RWPE1 (cell line): ENCODE data around the gene GALNT2.

Experiments
- CTCF ChIA-PET: fragments of 350-600 bp; sonication (Branson Sonifier 250); formaldehyde crosslinking; extraction: SDS; loops from one replicate; lab custom pipeline; 2021; lab: Yijun Ruan, JAX
- POLR2A ChIA-PET: fragments of 400-600 bp; formaldehyde crosslinking; extraction: SDS; loops from one replicate; lab custom pipeline; 2020; ENCODE audit warnings: antibody characterized with exemption; ENCODE audit not compliant: low non-redundant PET; lab: Yijun Ruan, JAX
- DNase-seq: peaks from one replicate; pipeline ENCODE4 v3.0.0; 2012; ENCODE audit warnings: low spot score
- H3K27ac ChIP-seq: fragments of 450-650 bp; 2 replicates; pipeline ENCODE4 v1.5.1; 2017
- TF ChIP-seq, protein P1 (sequence below): fragments of 450-650 bp; conservative IDR thresholded peaks from 2 replicates; pipeline ENCODE4 v1.5.1; 2017; ENCODE audit warnings: low read depth, mild to moderate bottlenecking

Gene GALNT2

DNA sequence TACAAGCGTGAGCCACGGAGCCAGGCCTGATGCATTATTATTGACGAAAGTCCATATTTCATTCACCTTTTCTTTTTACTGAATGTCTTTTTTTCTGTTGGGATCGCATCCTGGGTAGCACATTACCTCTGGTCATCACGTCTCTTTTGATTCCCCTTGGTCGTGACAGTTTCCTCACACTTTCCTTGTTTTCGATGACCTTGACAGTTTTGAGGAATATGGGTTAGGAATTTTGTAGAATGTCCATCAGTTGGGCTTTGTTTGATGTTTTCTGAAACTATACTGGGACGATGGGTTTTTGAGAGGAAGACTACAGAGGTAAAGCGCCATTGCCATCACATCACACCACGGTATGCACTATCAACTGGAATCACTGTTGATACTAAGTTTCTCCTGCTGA, 26.6 kb upstream of the GALNT2 start:
- TF ChIP-seq, protein P1, sequence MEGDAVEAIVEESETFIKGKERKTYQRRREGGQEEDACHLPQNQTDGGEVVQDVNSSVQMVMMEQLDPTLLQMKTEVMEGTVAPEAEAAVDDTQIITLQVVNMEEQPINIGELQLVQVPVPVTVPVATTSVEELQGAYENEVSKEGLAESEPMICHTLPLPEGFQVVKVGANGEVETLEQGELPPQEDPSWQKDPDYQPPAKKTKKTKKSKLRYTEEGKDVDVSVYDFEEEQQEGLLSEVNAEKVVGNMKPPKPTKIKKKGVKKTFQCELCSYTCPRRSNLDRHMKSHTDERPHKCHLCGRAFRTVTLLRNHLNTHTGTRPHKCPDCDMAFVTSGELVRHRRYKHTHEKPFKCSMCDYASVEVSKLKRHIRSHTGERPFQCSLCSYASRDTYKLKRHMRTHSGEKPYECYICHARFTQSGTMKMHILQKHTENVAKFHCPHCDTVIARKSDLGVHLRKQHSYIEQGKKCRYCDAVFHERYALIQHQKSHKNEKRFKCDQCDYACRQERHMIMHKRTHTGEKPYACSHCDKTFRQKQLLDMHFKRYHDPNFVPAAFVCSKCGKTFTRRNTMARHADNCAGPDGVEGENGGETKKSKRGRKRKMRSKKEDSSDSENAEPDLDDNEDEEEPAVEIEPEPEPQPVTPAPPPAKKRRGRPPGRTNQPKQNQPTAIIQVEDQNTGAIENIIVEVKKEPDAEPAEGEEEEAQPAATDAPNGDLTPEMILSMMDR: no peak
- ChIA-PET CTCF (no interaction called here), POLR2A (no interaction called here)

DNA sequence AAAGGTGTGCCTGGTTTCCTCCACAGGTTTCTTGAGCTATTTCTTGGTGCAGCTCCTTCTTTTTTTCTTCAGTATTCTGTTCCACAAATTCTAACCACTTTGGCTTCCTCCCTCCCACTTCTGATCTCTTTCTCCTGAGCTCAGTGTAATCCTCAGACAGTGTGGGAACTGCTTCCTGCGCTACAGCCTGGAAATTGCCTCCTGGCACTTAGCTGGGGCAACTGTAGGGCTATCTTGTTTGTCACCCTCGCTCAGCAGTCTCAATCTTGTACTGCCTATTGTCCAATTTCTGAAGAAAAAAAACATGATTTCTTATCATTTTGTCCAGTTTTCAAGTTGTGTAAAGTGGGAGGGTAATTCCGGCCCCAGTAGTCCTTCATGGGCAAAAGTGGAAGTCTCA, 24.0 kb upstream of the GALNT2 start:
- POLR2A ChIA-PET: no interaction called here
- TF ChIP-seq, protein P1: no peak
- CTCF ChIA-PET: no interaction called here
- no peak for DNase-seq
- no peak overlapping the region for H3K27ac ChIP-seq

More for the DNA sequence above, 26.6 kb upstream of the GALNT2 start:
- no peak overlapping the region for H3K27ac ChIP-seq
- DNase-seq: no peak

DNA sequence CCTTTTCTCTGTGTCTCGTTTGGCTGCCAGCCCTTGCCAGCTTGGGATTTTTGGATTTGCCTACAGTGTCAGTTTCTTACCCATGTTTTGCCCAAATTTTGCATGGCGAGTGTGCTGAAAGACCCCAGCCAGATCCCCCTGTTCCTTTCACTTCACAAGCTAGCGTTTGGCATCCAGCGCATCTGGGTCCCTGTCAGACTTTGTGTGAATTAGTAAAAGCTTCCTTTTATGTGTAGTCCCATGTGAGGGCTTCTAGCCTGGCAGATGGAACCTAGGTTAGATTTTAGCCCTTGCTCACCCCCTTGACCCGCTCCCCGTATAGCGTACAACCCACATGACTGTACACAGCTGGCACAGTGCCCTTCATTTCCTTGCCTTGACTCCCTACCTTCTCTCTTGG, 22.3 kb upstream of the GALNT2 start:
- ChIA-PET POLR2A (no interaction called here), CTCF (no interaction called here)
- TF ChIP-seq, protein P1: no peak

DNA sequence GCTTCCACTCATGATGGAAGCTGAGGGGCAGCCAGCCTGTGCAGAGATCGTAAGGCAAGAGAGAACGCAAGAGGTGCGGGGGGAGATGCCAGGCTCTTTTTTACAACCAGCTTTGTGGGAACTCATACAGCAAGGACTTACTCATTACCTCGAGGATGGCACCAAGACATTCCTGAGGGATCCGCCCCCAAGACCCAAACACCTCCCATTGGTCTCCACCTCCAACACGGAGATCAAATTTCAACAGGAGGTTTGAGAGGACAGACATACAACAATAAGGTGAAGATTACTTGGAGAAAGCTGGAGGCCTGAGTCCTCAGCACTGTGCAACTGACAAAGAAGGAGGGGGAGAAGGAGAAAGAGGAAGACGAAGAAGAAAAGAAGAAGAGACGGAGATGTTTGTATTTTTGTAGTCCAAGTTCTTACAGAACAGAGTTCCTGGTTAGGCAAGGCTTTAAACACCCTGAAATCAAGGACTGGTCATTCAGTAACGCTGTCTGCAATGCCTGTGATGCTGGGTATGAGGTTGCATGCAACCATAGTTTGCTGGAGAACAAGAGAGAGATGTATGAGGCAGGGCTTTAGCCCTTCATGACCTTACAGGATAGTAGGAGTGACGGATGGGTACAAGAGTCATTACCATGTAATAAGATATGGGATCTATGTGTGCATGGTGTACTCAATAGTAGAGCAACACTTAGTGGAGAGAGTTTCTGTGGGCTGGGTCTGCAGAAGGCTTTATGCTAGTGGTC, 19.7 kb upstream of the GALNT2 start:
- peak; percentile 41 for DNase-seq
- CTCF ChIA-PET: no interaction called here

More for the DNA sequence above, 22.3 kb upstream of the GALNT2 start:
- DNase-seq: no peak
- H3K27ac ChIP-seq: no peak overlapping the region

DNA sequence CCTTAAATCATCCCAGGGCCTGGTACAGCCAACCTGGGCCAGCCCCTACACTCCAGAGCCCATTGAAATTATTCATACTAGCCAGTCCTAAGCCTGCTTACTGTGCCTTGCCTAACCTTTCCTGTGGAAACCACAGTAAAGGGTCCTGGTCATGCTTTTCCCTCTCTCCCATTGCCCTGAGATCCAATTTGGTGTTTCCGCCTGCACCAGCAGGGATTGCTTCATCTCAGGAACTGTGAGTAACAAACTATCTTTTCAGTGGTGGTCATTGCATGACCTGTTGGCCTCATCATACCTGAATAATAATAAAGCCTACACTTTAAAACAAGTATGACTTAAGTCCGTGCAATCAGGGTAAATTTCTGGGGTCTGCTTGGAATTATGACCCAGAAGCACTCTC, 18.7 kb upstream of the GALNT2 start:
- DNase-seq: no peak
- POLR2A ChIA-PET: no interaction called here
- CTCF ChIA-PET: no interaction called here
- H3K27ac ChIP-seq: no peak overlapping the region
- TF ChIP-seq, protein P1: no peak

More for the DNA sequence above, 19.7 kb upstream of the GALNT2 start:
- POLR2A ChIA-PET: no interaction called here
- TF ChIP-seq, protein P1: no peak
- no peak overlapping the region for H3K27ac ChIP-seq

DNA sequence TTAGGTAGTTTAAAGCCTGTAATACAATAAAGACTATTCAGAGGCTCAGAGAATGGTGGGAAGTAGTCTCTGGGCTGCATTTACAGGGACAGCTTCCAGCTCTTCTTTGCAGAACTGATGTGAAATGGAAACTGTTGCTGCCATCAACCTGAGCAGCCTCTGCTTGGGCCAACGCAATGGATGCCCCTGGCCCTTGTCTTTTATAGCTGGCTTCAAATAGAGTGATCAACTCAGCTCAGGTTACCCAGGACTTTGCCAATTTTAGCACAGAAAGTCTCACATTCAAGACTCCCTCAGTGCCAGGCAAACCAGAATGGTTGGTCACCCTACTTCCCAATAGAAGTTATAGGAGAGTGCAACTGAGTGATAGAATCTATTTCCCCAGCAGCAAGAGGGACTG, 18.1 kb upstream of the GALNT2 start:
- DNase-seq: no peak
- ChIA-PET POLR2A (no interaction called here), CTCF (no interaction called here)
- H3K27ac ChIP-seq: no peak overlapping the region
- TF ChIP-seq, protein P1: no peak
